HS-27A (cell line): ENCODE data around the gene SPDYE3.
"Not testable (repeated sequence)": the region's sequence is repeated elsewhere in the genome, so short reads cannot be mapped to it uniquely, and the experiment has no call there.

ENCODE experiments used
- DNase-seq: peaks from one replicate; pipeline ENCODE4 v3.0.0-alpha.2; 2012; ENCODE audit warnings: low read depth, missing footprints

SPDYE3 gene

DNA sequence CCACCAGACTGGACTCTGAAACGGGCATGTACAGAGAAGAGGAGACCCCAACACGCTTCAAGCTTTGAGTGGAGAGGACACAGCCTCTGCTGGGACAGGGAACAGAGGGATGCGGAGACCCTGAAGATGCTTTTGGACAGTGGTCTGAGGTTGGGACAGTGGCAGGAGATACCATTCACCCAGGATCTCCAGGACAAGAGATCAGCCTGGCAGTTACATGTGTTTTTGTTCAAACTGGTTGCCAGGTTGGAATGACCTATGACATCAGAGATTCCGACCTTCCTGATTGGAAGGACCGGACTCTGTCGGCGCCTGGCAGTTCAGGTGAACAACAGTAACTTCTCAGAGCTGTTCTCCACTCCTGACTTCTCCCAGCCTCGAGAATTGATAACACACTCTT, at the start of gene SPDYE3:
SPDYE3 (plus strand) TSS at position 301 of the 400 bp plus-strand sequence. CDS start 184 bp downstream, outside the sequence.
- not testable (repeated sequence) for DNase-seq

GRCh38 chr7:100259984-100260383, 47.5 kb upstream of the SPDYE3 start:
- DNase-seq = not testable (repeated sequence)

- DNase-seq = not testable (repeated sequence)
Observed at GRCh38 chr7:100262896-100263295, 44.6 kb upstream of the SPDYE3 start.

DNA sequence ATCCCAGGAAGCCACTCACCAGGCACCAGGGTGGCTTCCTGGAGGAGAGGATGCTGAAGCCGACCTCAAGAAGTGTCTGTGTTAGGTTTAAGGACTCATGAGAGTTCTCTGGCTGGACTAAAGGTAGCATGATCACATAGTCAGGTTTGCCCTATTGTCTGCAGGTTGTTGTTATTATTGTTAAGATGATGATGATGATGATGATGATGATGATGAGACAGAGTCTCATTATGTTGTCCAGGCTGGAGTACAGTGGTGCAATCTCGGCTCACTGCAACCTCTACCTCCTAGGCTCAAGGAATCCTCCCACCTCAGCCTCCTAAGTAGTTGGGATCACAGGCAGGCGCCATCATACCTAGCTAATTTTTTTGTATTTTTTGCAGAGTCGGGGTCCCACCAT, 43.3 kb upstream of the SPDYE3 start:
- DNase-seq = not testable (repeated sequence)

GRCh38 chr7:100264669-100265165, 42.8 kb upstream of the SPDYE3 start:
- not testable (repeated sequence) for DNase-seq

- DNase-seq = not testable (repeated sequence)
Observed at GRCh38 chr7:100265851-100266250, 41.7 kb upstream of the SPDYE3 start.

DNA sequence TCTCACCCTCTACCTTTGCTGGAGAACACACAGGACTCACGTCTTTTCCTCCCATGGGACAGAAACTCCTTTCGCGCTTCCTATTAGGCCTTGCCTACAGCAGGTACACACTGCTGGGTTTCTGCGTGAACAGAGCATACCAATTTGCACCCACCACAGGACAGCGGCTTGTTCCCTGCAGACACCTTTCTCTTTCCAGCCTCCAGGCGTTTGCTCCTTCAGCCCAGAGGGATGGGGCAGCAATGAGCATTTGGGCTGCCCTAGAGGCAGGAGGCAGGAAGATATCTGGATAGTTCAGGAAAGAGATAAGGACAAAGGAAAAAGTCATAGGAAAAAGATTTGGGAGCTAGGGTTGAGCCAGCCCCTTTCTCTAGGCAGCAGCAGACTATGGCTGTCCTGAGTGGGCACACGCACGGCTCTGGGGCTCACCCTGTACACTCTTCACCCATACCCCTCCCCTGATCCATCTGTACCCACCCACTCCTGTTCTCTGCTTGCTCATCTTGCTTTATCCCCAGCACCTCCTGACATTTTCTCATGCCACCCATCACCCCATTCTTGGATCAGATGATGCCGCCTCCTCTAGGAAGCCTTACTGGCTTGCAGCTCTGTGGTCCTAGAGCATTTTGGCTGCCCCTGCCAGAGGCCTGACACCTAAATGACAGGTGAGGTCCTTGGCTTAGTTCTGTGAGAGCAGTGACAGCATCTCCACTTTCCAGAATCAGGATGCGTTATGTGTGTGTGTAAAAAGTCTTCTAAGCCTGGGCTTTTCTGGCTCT, 40.7 kb upstream of the SPDYE3 start:
- DNase-seq = no peak

DNA sequence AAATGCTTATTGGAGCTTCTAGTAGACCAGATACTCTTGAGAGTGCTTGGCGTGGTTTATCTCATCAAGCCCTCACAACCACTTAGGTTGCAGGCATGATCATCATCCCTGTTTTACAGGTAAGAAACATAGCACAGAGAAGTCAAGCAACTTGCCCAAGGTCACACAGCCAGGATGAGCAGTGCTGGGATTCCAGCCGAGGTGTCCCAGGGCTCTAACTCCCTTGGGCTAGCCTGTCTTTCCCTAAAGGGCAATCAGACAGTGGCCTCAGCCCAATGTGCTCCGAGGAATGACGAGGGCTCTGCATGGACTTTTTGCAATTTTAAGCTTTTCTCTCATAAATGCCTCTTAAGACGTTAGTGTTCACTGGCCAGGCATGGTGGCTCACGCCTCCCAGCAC, 39.9 kb upstream of the SPDYE3 start:
- no peak for DNase-seq

DNA sequence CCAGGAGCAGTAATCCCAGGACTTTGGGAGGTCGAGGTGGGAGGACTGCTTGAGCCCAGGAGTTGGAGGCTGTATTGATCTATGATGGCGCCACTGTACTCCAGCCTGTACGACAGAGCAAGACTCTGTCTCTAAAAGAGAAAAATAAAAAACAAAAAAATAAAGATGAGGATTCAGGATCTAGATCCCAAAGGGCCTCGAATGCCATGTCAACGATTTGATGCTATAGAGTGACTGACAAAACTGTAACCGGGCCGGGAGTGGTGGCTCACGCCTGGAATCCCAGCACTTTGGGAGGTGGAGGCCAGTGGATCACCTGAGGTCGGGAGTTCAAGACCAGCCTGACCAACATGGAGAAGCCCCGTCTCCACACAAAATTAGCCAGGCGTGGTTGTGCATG, 38.6 kb upstream of the SPDYE3 start:
- not testable (repeated sequence) for DNase-seq

DNA sequence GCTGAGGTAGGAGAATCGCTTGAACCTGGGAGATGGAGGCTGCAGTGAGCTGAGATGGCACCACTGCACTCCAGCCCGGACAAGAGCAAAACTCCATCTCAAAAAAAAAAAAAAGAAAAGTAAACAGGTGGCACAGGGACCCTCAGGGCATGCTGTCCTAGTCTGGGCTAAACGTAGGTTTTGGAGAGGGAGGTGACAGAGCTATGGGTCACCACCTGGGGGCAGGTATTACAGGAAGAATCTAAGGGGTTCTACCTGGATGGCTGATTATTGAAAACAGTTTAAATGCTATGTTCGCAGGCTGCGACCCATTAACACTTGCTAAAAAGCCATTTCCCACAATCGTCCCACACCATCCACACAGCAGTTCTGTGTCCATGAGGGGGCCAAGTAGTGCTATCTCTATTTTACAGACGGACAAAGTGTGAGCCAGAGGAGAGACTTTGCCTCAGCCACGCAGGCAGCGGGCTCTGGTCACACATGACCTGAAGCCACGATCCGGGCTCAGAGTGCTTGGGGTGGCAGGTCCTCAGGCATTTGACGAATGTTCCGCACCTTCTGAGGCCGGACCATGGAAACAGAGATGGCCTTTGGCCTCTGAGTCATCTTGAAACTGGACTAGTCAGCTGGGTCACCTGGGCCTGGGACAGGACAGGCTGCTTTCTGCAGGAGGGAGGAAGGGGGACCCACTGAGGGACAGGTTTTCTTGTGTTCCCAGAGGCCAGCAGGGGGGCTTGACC, 38.0 kb upstream of the SPDYE3 start:
- not testable (repeated sequence) for DNase-seq

GRCh38 chr7:100270046-100270918, 37.2 kb upstream of the SPDYE3 start:
- DNase-seq = not testable (repeated sequence)

DNA sequence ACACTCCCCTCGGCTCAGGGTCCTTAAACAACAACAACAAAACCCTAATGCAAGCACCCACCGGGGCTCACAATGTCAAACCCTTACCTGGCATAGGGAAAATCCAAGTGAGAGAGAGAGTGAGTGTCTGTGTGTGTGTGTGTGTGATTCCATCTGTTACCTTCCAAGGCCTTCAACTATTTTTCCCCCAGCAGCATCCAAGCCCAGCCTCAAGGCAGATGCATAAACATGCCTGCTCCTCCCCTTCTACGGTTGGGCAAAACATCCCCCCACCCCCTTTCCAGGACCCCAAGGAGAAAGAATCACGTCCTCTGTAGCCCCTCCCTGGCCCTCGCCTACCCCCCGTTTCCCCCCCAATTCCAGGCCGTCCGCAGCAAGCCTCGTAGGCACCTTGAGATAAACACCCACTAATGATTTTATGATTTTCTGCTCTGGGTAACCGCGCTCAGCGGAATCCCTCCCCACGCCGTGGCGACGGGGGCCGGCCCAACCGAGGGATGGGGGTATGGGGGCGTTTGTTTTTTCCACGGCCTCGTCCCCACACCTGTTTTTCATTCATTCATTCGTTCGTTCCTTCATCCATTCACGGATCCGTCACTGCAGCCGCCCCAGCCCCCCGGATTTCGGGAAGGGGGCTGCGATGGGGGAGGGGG, 36.4 kb upstream of the SPDYE3 start:
- DNase-seq = not testable (repeated sequence)

- peak; percentile 51 for DNase-seq
Observed at GRCh38 chr7:100271716-100272537, 35.6 kb upstream of the SPDYE3 start.

GRCh38 chr7:100272538-100272902, 35.0 kb upstream of the SPDYE3 start:
- not testable (repeated sequence) for DNase-seq

DNA sequence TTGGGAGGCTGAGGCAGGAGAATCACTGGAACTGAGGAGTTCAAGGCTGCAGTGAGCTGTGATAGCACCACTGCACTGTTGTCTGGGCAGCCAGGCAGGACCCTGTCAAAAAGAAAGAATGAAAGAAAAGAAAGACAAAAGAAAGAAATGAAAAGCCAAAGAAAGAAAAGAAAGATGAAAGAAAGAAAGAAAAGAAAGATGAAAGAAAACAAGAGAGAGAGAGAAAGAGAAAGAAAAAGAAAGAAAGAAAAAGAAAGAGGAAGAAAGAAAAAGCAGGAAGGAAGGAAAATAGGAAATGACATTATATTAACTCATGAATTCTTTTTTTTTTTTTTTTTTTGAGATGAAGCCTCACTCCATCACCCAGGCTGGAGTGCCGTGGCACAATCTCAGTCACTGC, 32.4 kb upstream of the SPDYE3 start:
- no peak for DNase-seq

DNA sequence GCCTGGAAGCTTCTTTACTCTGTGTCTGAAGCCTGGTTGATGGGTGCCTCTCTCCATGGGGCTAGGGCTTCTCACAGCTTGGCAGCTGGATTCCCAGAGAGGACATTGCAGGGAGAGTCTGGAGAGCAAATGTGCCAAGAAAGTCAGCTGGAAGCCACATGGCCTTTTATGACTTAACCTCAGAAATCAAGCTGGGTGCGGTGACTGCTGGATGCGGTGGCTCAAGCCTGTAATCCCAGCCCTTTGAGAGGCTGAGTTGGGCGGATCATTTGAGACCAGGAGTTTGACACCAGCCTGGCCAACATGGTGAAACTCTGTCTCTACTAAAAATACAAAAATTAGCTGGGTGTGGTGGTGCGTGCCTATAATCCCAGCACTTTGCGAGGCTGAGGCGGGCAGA, 31.4 kb upstream of the SPDYE3 start:
- DNase-seq = not testable (repeated sequence)

- DNase-seq = not testable (repeated sequence)
Observed at GRCh38 chr7:100282069-100282608, 25.4 kb upstream of the SPDYE3 start.

DNA sequence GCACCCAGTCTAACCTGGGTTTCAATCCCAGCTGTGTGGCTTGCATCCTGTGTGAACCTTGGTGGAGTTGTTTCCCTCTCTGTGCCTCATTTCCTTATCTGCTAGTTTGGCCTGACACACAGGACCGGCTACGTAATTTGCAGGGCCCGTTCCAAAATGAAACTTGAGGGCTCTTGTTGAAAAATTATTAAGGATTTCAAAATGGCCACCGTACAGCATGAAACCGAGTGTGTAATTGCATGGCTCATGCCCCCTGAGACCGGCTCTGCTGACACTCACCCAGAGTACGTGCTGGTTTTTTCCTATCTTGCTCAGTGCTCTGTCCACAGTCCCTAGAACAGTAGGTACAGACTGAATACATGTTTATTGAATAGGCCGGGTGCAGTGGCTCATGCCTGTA, 24.4 kb upstream of the SPDYE3 start:
- not testable (repeated sequence) for DNase-seq

- DNase-seq = not testable (repeated sequence)
Observed at GRCh38 chr7:100287191-100287969, 20.1 kb upstream of the SPDYE3 start.
